IPS-18a (cell line): ENCODE data around the gene FAM32A.

Experiments
- H3K27ac ChIP-seq: one replicate; pipeline ENCODE4 v1.5.1; 2013; ENCODE audit warnings: low read length
- H3K27me3 ChIP-seq: one replicate; pipeline ENCODE4 v1.6.1; 2013; ENCODE audit warnings: mild to moderate bottlenecking, low read length; ENCODE audit not compliant: control insufficient read depth, insufficient read depth
- H3K36me3 ChIP-seq: one replicate; pipeline ENCODE4 v1.6.1; 2013; ENCODE audit warnings: low read depth, low read length; ENCODE audit not compliant: control insufficient read depth
- H3K4me1 ChIP-seq: one replicate; pipeline ENCODE4 v1.6.1; 2013; ENCODE audit warnings: low read depth, low read length; ENCODE audit not compliant: control insufficient read depth
- H3K4me3 ChIP-seq: one replicate; pipeline ENCODE4 v1.5.1; 2013; ENCODE audit warnings: low read length
- H3K9ac ChIP-seq: one replicate; pipeline ENCODE4 v1.6.1; 2013; ENCODE audit warnings: mild to moderate bottlenecking, low read length, moderate library complexity
- H3K9me3 ChIP-seq: one replicate; pipeline ENCODE4 v1.6.1; 2013; ENCODE audit warnings: low read depth, low read length; ENCODE audit not compliant: control insufficient read depth

The FAM32A gene

GRCh38 chr19:16193466-16193865, 8.3 kb downstream of the FAM32A start:
- no peak overlapping the region for H3K9ac ChIP-seq
- peaks cover 22% of the 10 kb centered on the region for H3K36me3 ChIP-seq
- no peaks in the 10 kb centered on the region for H3K27me3 ChIP-seq
- no peak overlapping the region for H3K4me3 ChIP-seq
- H3K9me3 ChIP-seq, result no peaks in the 10 kb centered on the region
- H3K4me1 ChIP-seq, result peaks cover 5% of the 10 kb centered on the region
- H3K27ac ChIP-seq, result no peak overlapping the region

- H3K27ac ChIP-seq, result no peak overlapping the region
- no peaks in the 10 kb centered on the region for H3K36me3 ChIP-seq
- no peaks in the 10 kb centered on the region for H3K27me3 ChIP-seq
- H3K4me1 ChIP-seq, result peaks cover 5% of the 10 kb centered on the region
- peak overlapping the region; percentile 74 for H3K4me3 ChIP-seq
- H3K9me3 ChIP-seq, result no peaks in the 10 kb centered on the region
- peak overlapping the region; percentile 47 for H3K9ac ChIP-seq
Measured at GRCh38 chr19:16197188-16197621, 12.0 kb downstream of the FAM32A start.

GRCh38 chr19:16197622-16198369, 12.6 kb downstream of the FAM32A start, which contains the start of gene AP1M1:
AP1M1 (plus strand) TSS chr19:16197911; CDS start chr19:16198027, 116 bp downstream.
- Histone ChIP-seq H3K9me3 (no peaks in the 10 kb centered on the region), H3K4me3 (peak within 1 kb of the TSS; percentile 74), H3K27ac (no peak within 1 kb of the TSS), H3K27me3 (no peaks in the 10 kb centered on the region), H3K9ac (peak within 1 kb of the TSS; percentile 47), H3K36me3 (no peaks in the 10 kb centered on the region), H3K4me1 (peaks cover 5% of the 10 kb centered on the region)

- H3K4me3 ChIP-seq, result peak overlapping the region; percentile 74
- no peaks in the 10 kb centered on the region for H3K9me3 ChIP-seq
- peaks cover 5% of the 10 kb centered on the region for H3K4me1 ChIP-seq
- H3K36me3 ChIP-seq, result peaks cover 1% of the 10 kb centered on the region
- H3K9ac ChIP-seq, result peak overlapping the region; percentile 41
- no peak overlapping the region for H3K27ac ChIP-seq
- H3K27me3 ChIP-seq, result no peaks in the 10 kb centered on the region
Measured at GRCh38 chr19:16198370-16198651, 13.1 kb downstream of the FAM32A start.

GRCh38 chr19:16199275-16199932, 14.2 kb downstream of the FAM32A start:
- no peaks in the 10 kb centered on the region for H3K9me3 ChIP-seq
- no peak overlapping the region for H3K27ac ChIP-seq
- no peak overlapping the region for H3K9ac ChIP-seq
- H3K27me3 ChIP-seq, result no peaks in the 10 kb centered on the region
- H3K4me3 ChIP-seq, result no peak overlapping the region
- peaks cover 5% of the 10 kb centered on the region for H3K4me1 ChIP-seq
- peaks cover 5% of the 10 kb centered on the region for H3K36me3 ChIP-seq

- no peak overlapping the region for H3K27ac ChIP-seq
- H3K27me3 ChIP-seq, result no peaks in the 10 kb centered on the region
- no peak overlapping the region for H3K9ac ChIP-seq
- H3K4me3 ChIP-seq, result no peak overlapping the region
- H3K9me3 ChIP-seq, result no peaks in the 10 kb centered on the region
- peaks cover 5% of the 10 kb centered on the region for H3K36me3 ChIP-seq
- H3K4me1 ChIP-seq, result peaks cover 5% of the 10 kb centered on the region
Measured at GRCh38 chr19:16200038-16201010, 15.1 kb downstream of the FAM32A start.

- H3K36me3 ChIP-seq, result peaks cover 5% of the 10 kb centered on the region
- H3K9me3 ChIP-seq, result no peaks in the 10 kb centered on the region
- no peak overlapping the region for H3K4me3 ChIP-seq
- H3K4me1 ChIP-seq, result peaks cover 5% of the 10 kb centered on the region
- H3K27me3 ChIP-seq, result no peaks in the 10 kb centered on the region
- H3K9ac ChIP-seq, result no peak overlapping the region
- no peak overlapping the region for H3K27ac ChIP-seq
Measured at GRCh38 chr19:16201011-16201391, 15.8 kb downstream of the FAM32A start.

- no peaks in the 10 kb centered on the region for H3K27me3 ChIP-seq
- H3K36me3 ChIP-seq, result peaks cover 5% of the 10 kb centered on the region
- no peaks in the 10 kb centered on the region for H3K4me1 ChIP-seq
- no peak overlapping the region for H3K27ac ChIP-seq
- H3K9me3 ChIP-seq, result no peaks in the 10 kb centered on the region
- no peak overlapping the region for H3K4me3 ChIP-seq
- H3K9ac ChIP-seq, result no peak overlapping the region
Measured at GRCh38 chr19:16202320-16203255, 17.4 kb downstream of the FAM32A start.

- H3K4me1 ChIP-seq, result no peaks in the 10 kb centered on the region
- no peak overlapping the region for H3K27ac ChIP-seq
- H3K27me3 ChIP-seq, result no peaks in the 10 kb centered on the region
- H3K4me3 ChIP-seq, result no peak overlapping the region
- H3K9me3 ChIP-seq, result no peaks in the 10 kb centered on the region
- no peak overlapping the region for H3K9ac ChIP-seq
- peaks cover 5% of the 10 kb centered on the region for H3K36me3 ChIP-seq
Measured at GRCh38 chr19:16203256-16204004, 18.2 kb downstream of the FAM32A start.

- H3K4me3 ChIP-seq, result no peak overlapping the region
- peaks cover 5% of the 10 kb centered on the region for H3K36me3 ChIP-seq
Measured at GRCh38 chr19:16204005-16204294, 18.7 kb downstream of the FAM32A start.

More at GRCh38 chr19:16204005-16204294, 18.7 kb downstream of the FAM32A start:
- H3K27me3 ChIP-seq, result no peaks in the 10 kb centered on the region
- no peak overlapping the region for H3K9ac ChIP-seq
- no peaks in the 10 kb centered on the region for H3K9me3 ChIP-seq
- H3K27ac ChIP-seq, result no peak overlapping the region
- no peaks in the 10 kb centered on the region for H3K4me1 ChIP-seq
